H1 (cell line): ENCODE data around the gene THBD. TPM values are rescaled to one million over a fixed set of nuclear protein-coding genes. Genes with fewer than 3 reads are reported as not detected.

Experiments used
- CTCF ChIA-PET: fragments of 300-600 bp; sonication (Branson Sonifier 250); formaldehyde crosslinking; loops from one replicate; lab custom pipeline; 2021; ENCODE audit not compliant: partially characterized antibody; lab: Charles Lee
- POLR2A ChIA-PET: fragments of 300-600 bp; sonication (Branson Sonifier 250); formaldehyde crosslinking; loops from one replicate; lab custom pipeline; 2021; ENCODE audit warnings: inconsistent platforms; ENCODE audit not compliant: partially characterized antibody; lab: Charles Lee
- DNase-seq, 2 experiments: peaks; one replicate each; pipeline versions ENCODE4 v3.0.0 to v3.0.0-alpha.2; 2010 to 2022; ENCODE audit warnings: low spot score in 2 of 2, low read depth in 1 of 2, mixed read lengths in 1 of 2
- FAIRE-seq: peaks from 2 replicates; lab custom pipeline; 2011; peaks lifted over from hg19 to GRCh38; lab: Jason Lieb, UNC
- H2AFZ ChIP-seq: 2 replicates; pipeline ENCODE4 v1.8.1; 2012; ENCODE audit warnings: low read length, inconsistent platforms
- H2AK5ac ChIP-seq: 2 replicates; pipeline ENCODE4 v1.6.1; 2013; ENCODE audit warnings: low read depth, low read length
- H2BK120ac ChIP-seq: replicated peaks from 2 replicates; pipeline ENCODE3; 2013; ENCODE audit warnings: low read depth, low read length, inconsistent platforms
- H2BK12ac ChIP-seq: 2 replicates; pipeline ENCODE4 v1.6.1; 2013; ENCODE audit warnings: low read depth, low read length
- H2BK15ac ChIP-seq: 2 replicates; pipeline ENCODE4 v1.6.1; 2013; ENCODE audit warnings: low read length
- H2BK20ac ChIP-seq: 2 replicates; pipeline ENCODE4 v1.6.1; 2013; ENCODE audit warnings: low read length
- H2BK5ac ChIP-seq: 2 replicates; pipeline ENCODE4 v1.6.1; 2013; ENCODE audit warnings: low read depth, low read length
- H3K14ac ChIP-seq: 2 replicates; pipeline ENCODE4 v1.6.1; 2013; ENCODE audit warnings: inconsistent platforms; ENCODE audit not compliant: insufficient read length
- H3K18ac ChIP-seq: 2 replicates; pipeline ENCODE4 v1.6.1; 2013; ENCODE audit warnings: low read length; ENCODE audit errors: extremely low read depth
- H3K23ac ChIP-seq: 2 replicates; pipeline ENCODE4 v1.6.1; 2013; ENCODE audit warnings: inconsistent platforms; ENCODE audit not compliant: insufficient read length
- H3K23me2 ChIP-seq: 2 replicates; pipeline ENCODE4 v1.6.1; 2013; ENCODE audit warnings: low read depth, low read length
- H3K27ac ChIP-seq: 2 replicates; pipeline ENCODE4 v1.6.1; 2011; ENCODE audit warnings: low read depth, low read length, inconsistent platforms
- H3K27me3 ChIP-seq, 4 experiments: replicated peaks in 1 of 4; 1 replicate in 1 of 4; 2 replicates in 3 of 4; pipeline versions ENCODE4 v1.6.1 to v1.8.1; 2011 to 2013; ENCODE audit warnings: low read length in 3 of 4, mild to moderate bottlenecking in 3 of 4, inconsistent platforms in 2 of 4, mixed read lengths in 2 of 4, moderate library complexity in 1 of 4; ENCODE audit not compliant: control insufficient read depth in 3 of 4, insufficient read depth in 3 of 4; ENCODE audit errors: extremely low read depth in 1 of 4
- H3K36me3 ChIP-seq, 4 experiments: 2 replicates each; pipeline versions ENCODE4 v1.6.1 to v1.8.1; 2011 to 2013; ENCODE audit warnings: mild to moderate bottlenecking in 4 of 4, low read length in 3 of 4, moderate library complexity in 2 of 4, control low read depth in 1 of 4, inconsistent platforms in 1 of 4; ENCODE audit not compliant: insufficient read depth in 4 of 4, control insufficient read depth in 2 of 4
- H3K4ac ChIP-seq: replicated peaks from 2 replicates; pipeline ENCODE3; 2013; ENCODE audit warnings: low read length, low read depth, mixed read lengths, inconsistent platforms; ENCODE audit not compliant: insufficient read length
- H3K4me1 ChIP-seq, 4 experiments: replicated peaks in 1 of 4; 1 replicate in 1 of 4; 2 replicates in 3 of 4; pipeline versions ENCODE4 v1.6.1 to v1.8.1; 2011 to 2013; ENCODE audit warnings: low read length in 3 of 4, inconsistent platforms in 2 of 4, mixed read lengths in 1 of 4; ENCODE audit not compliant: insufficient read depth in 4 of 4, control insufficient read depth in 3 of 4
- H3K4me2 ChIP-seq, 2 experiments: 2 replicates each; pipeline versions ENCODE4 v1.6.1 to v1.8.1; 2011 to 2013; ENCODE audit warnings: low read depth in 2 of 2, low read length in 2 of 2, control low read depth in 1 of 2, inconsistent platforms in 1 of 2, mild to moderate bottlenecking in 1 of 2; ENCODE audit not compliant: insufficient read depth in 1 of 2
- H3K4me3 ChIP-seq, 4 experiments: fragments of 200-600, 300-600 bp in 1 of 4; sonication (generic), shearing (Covaris generic), sonication (Bioruptor Twin) in 1 of 4; 2 replicates each; pipeline versions ENCODE4 v1.5.1 to v1.8.1; 2011 to 2016; ENCODE audit warnings: low read length in 4 of 4, low read depth in 3 of 4, control low read depth in 2 of 4, inconsistent platforms in 2 of 4, mild to moderate bottlenecking in 2 of 4, mixed read lengths in 1 of 4, moderate library complexity in 1 of 4; ENCODE audit not compliant: insufficient read depth in 2 of 4; ENCODE audit errors: extremely low read depth in 1 of 4
- H3K56ac ChIP-seq: replicated peaks from 2 replicates; pipeline ENCODE3; 2013; ENCODE audit warnings: low read depth, mild to moderate bottlenecking, mixed read lengths, low read length, inconsistent platforms; ENCODE audit not compliant: insufficient read length
- H3K79me1 ChIP-seq: 2 replicates; pipeline ENCODE4 v1.6.1; 2013; ENCODE audit warnings: low read depth, low read length, control low read depth
- H3K79me2 ChIP-seq, 2 experiments: 2 replicates each; pipeline versions ENCODE4 v1.6.1 to v1.8.1; 2012 to 2013; ENCODE audit warnings: low read length in 2 of 2, mild to moderate bottlenecking in 2 of 2, inconsistent platforms in 1 of 2; ENCODE audit not compliant: insufficient read depth in 2 of 2, control insufficient read depth in 1 of 2
- H3K9ac ChIP-seq, 4 experiments: replicated peaks in 1 of 4; 1 replicate in 1 of 4; 2 replicates in 3 of 4; pipeline versions ENCODE4 v1.6.1 to v1.8.1; 2011 to 2013; ENCODE audit warnings: low read depth in 3 of 4, low read length in 3 of 4, control low read depth in 2 of 4, mild to moderate bottlenecking in 2 of 4, moderate library complexity in 2 of 4, inconsistent platforms in 1 of 4; ENCODE audit errors: extremely low read depth in 1 of 4
- H3K9me3 ChIP-seq, 2 experiments: 2 replicates each; pipeline versions ENCODE4 v1.6.1 to v1.8.1; 2012 to 2013; ENCODE audit warnings: mild to moderate bottlenecking in 2 of 2, moderate library complexity in 2 of 2, control low read depth in 1 of 2, inconsistent platforms in 1 of 2, low read depth in 1 of 2, low read length in 1 of 2, mixed read lengths in 1 of 2; ENCODE audit not compliant: insufficient read depth in 2 of 2
- H4K20me1 ChIP-seq, 2 experiments: replicated peaks in 1 of 2; 2 replicates each; pipeline versions ENCODE3 to v1.8.1; 2011 to 2013; ENCODE audit warnings: inconsistent platforms in 2 of 2, low read length in 2 of 2, mild to moderate bottlenecking in 1 of 2; ENCODE audit not compliant: insufficient read depth in 2 of 2, control insufficient read depth in 1 of 2
- H4K5ac ChIP-seq: 2 replicates; pipeline ENCODE4 v1.6.1; 2013; ENCODE audit warnings: low read length, low read depth, mixed read lengths, inconsistent platforms; ENCODE audit not compliant: insufficient read length
- H4K8ac ChIP-seq: 2 replicates; pipeline ENCODE4 v1.8.0; 2013; ENCODE audit warnings: mild to moderate bottlenecking, moderate library complexity, low read length, inconsistent platforms; ENCODE audit not compliant: insufficient read depth; ENCODE audit errors: extremely low read depth
- H4K91ac ChIP-seq: replicated peaks from 2 replicates; pipeline ENCODE3; 2013; ENCODE audit warnings: low read length, mixed read lengths, inconsistent platforms; ENCODE audit not compliant: insufficient read length
- ATF3 ChIP-seq: IDR thresholded peaks from 2 replicates; pipeline ENCODE4 v1.6.1; 2011; ENCODE audit warnings: low read depth, mild to moderate bottlenecking, low read length; ENCODE audit not compliant: insufficient read depth
- BRCA1 ChIP-seq: IDR thresholded peaks from 2 replicates; pipeline ENCODE4 v1.6.1; 2012; ENCODE audit warnings: low read depth, low read length, improper control_type of control experiment
- CBX5 ChIP-seq: fragments of 300-800, 300-1000 bp; sonication (generic); IDR thresholded peaks from 2 replicates; pipeline ENCODE4 v1.7.1; 2016; ENCODE audit warnings: antibody characterized with exemption, low read length, low read depth
- CEBPB ChIP-seq: IDR thresholded peaks from 2 replicates; pipeline ENCODE4 v1.6.1; 2012; ENCODE audit warnings: low read depth, low read length
- E2F6 ChIP-seq: IDR thresholded peaks from 2 replicates; pipeline ENCODE4 v1.6.1; 2012; ENCODE audit warnings: inconsistent platforms
- EP300 ChIP-seq, 2 experiments: IDR thresholded peaks; 1 replicate in 1 of 2; 2 replicates in 1 of 2; pipeline ENCODE4 v1.6.1; 2011 to 2012; ENCODE audit warnings: low read depth in 2 of 2, low read length in 2 of 2, mild to moderate bottlenecking in 2 of 2, borderline replicate concordance in 1 of 2, inconsistent platforms in 1 of 2, moderate library complexity in 1 of 2
- KDM1A ChIP-seq: fragments of 200-600, 300-600 bp; sonication (generic); IDR thresholded peaks from 2 replicates; pipeline ENCODE4 v1.7.1; 2016; ENCODE audit warnings: mild to moderate bottlenecking, low read length, borderline replicate concordance
- KDM4A ChIP-seq: IDR thresholded peaks from one replicate; pipeline ENCODE4 v1.7.1; 2012; ENCODE audit warnings: low read depth, mild to moderate bottlenecking, moderate library complexity, low read length, inconsistent platforms; ENCODE audit not compliant: severe bottlenecking
- POLR2A ChIP-seq, 2 experiments: IDR thresholded peaks; 1 replicate in 1 of 2; 2 replicates in 1 of 2; pipeline ENCODE4 v1.6.1; 2011; ENCODE audit warnings: low read depth in 2 of 2, low read length in 2 of 2, mild to moderate bottlenecking in 2 of 2; ENCODE audit errors: control extremely low read depth in 1 of 2
- RBBP5 ChIP-seq: IDR thresholded peaks from 2 replicates; pipeline ENCODE4 v1.7.1; 2012; ENCODE audit warnings: low read depth, mild to moderate bottlenecking, inconsistent platforms, low read length, moderate library complexity, borderline replicate concordance
- TCF12 ChIP-seq: IDR thresholded peaks from 2 replicates; pipeline ENCODE4 v1.6.1; 2011; ENCODE audit warnings: low read depth, mild to moderate bottlenecking, low read length
- WGBS, 2 experiments: shearing (Covaris generic) in 1 of 2; methylation state at CpG; one replicate each; pipeline versions ENCODE4 v1.1.6 to v1.1.7; 2013 to 2015; ENCODE audit warnings: low lambda C conversion rate in 2 of 2, mixed read lengths in 2 of 2, inconsistent platforms in 1 of 2, low coverage in 1 of 2, missing lambda C conversion rate in 1 of 2; ENCODE audit not compliant: insufficient replicate concordance in 2 of 2, insufficient coverage in 1 of 2, insufficient read length in 1 of 2; ENCODE audit errors: extremely low coverage in 1 of 2, missing lambda C conversion rate in 1 of 2; 5-methylcytosine and 5-hydroxymethylcytosine counted together
- polyA plus RNA-seq, 7 experiments: library from polyadenylated mRNA; depleted of rRNA in 3 of 7; stranded (reverse) in 5 of 7; unstranded in 2 of 7; fragments of >200 nt in 5 of 7; fragments of 200-250 nt in 2 of 7; gene quantifications; 1 replicate in 5 of 7; 2 replicates in 1 of 7; 4 replicates in 1 of 7; pipeline versions ENCODE4 v1.2.1 to v1.2.3, GENCODE V29; 2011 to 2013; ENCODE audit warnings: missing spikeins in 2 of 7, mixed read lengths in 2 of 7
- total RNA-seq: library from RNA; stranded (reverse); fragmentation: NEBNext Ultra II Directional; extraction: Animal tissue kit (Norgen Biotek cat#: 25700); gene quantifications from 2 replicates; pipeline ENCODE4 v1.2.1, GENCODE V29; 2021

The THBD gene
- total and polyA plus RNA-seq, 2 of the 8 experiments (the other 6 are each of a cell fraction or from before 2014, with no cell fraction given), result 0.21 to 0.43 TPM

- H4K20me1 ChIP-seq, result no peaks in the 10 kb centered on the region
- no peaks in the 10 kb centered on the region for H3K23me2 ChIP-seq
- H3K14ac ChIP-seq, result no peak overlapping the region
- H2AFZ ChIP-seq, result no peak overlapping the region
- no peak overlapping the region for H4K8ac ChIP-seq
- H2BK20ac ChIP-seq, result no peak overlapping the region
- no peak overlapping the region for H4K91ac ChIP-seq
- H3K27me3 ChIP-seq, result no peaks in the 10 kb centered on the region
- no peak overlapping the region for H2BK12ac ChIP-seq
- H2BK5ac ChIP-seq, result no peak overlapping the region
- WGBS, 2 experiments, result 89% methylated on average over 9 of the region's 9 CpGs; no CpG with 5 or more reads in 1 of the 2 experiments
- H3K23ac ChIP-seq, result no peak overlapping the region
- ChIA-PET POLR2A (no interaction called here), CTCF (interaction anchor here (0.7 to 11.7 kb wide), 8 partner anchors 12 to 170 kb away, joined by 3 to 90 read pairs (median 5); partner anchors contain the start of gene THBD)
- no peak overlapping the region for H3K4me2 ChIP-seq
- no peaks in the 10 kb centered on the region for H3K79me2 ChIP-seq
- H2BK120ac ChIP-seq, result no peak overlapping the region
- H3K4me1 ChIP-seq, result peaks cover 0 to 9% (median 4%) of the 10 kb centered on the region in 4 experiments; a peak in 5 of 7 replicates
- H2AK5ac ChIP-seq, result no peak overlapping the region
- no peak overlapping the region for H4K5ac ChIP-seq
- H3K56ac ChIP-seq, result no peak overlapping the region
- H3K9me3 ChIP-seq, result no peaks in the 10 kb centered on the region
- no peak overlapping the region for H3K4me3 ChIP-seq
- no peak overlapping the region for H3K27ac ChIP-seq
- DNase-seq, result no peak
- H3K4ac ChIP-seq, result no peak overlapping the region
- H3K9ac ChIP-seq, result no peak overlapping the region
- FAIRE-seq, result no peak
- H3K36me3 ChIP-seq, result no peaks in the 10 kb centered on the region
- H2BK15ac ChIP-seq, result no peak overlapping the region
- H3K79me1 ChIP-seq, result no peaks in the 10 kb centered on the region
- H3K18ac ChIP-seq, result no peak overlapping the region
- TF ChIP-seq BRCA1, result no peak
- no peak for TF ChIP-seq POLR2A (IDR thresholded peaks at IDR 0.05; ENCODE audit: control extremely low read depth in 1 of 2, low read depth in 2 of 2, low read length in 2 of 2)
- no peak for TF ChIP-seq RBBP5
- TF ChIP-seq KDM1A, result no peak
- no peak for TF ChIP-seq E2F6
- TF ChIP-seq CEBPB, result no peak
- TF ChIP-seq TCF12, result no peak
- no peak for TF ChIP-seq EP300 (IDR thresholded peaks at IDR 0.05; ENCODE audit: borderline replicate concordance in 1 of 2, low read depth in 2 of 2, low read length in 2 of 2)
- no peak for TF ChIP-seq KDM4A
- TF ChIP-seq ATF3, result no peak
- no peak for TF ChIP-seq CBX5
Observed at GRCh38 chr20:23065266-23066201, 16.1 kb upstream of the THBD start.
